Measurements from ENCODE around the gene RAE1. TPM values are rescaled to one million over a fixed set of nuclear protein-coding genes. Genes with fewer than 3 reads are reported as not detected.

Gene RAE1
- total RNA-seq, 6 donors from 2014 or later = 10.1 to 31.0 (median 17.9) TPM

- no peak for ATAC-seq (ENCODE audit: low FRiP score in 2 of 2)
- Histone ChIP-seq H3K4me1 (no peaks in the 10 kb centered on the region), H3K27me3 (no peaks in the 10 kb centered on the region), H3K4me3 (no peak overlapping the region), H3K36me3 (no peaks in the 10 kb centered on the region), H3K27ac (no peak overlapping the region), H3K9me3 (no peaks in the 10 kb centered on the region)
- DNase-seq = no peak
- TF ChIP-seq EP300 (IDR thresholded peaks at IDR 0.05) (no peak), CTCF (IDR thresholded peaks at IDR 0.05) (no peak), POLR2A (IDR thresholded peaks at IDR 0.05) (no peak), POLR2AphosphoS5 (IDR thresholded peaks at IDR 0.05) (no peak)
- WGBS, 2 donors = 88 to 96% methylated on average over 6 to 11 of the region's 11 CpGs
These were observed 40.1 kb upstream of the RAE1 start for GRCh38 chr20:57310821-57311514.

- WGBS, 2 donors = 84 to 85% methylated on average over 6 of the region's 6 CpGs
- TF ChIP-seq EP300 (IDR thresholded peaks at IDR 0.05) (no peak), POLR2AphosphoS5 (IDR thresholded peaks at IDR 0.05) (no peak), CTCF (IDR thresholded peaks at IDR 0.05) (no peak), POLR2A (IDR thresholded peaks at IDR 0.05) (no peak)
- no peak overlapping the region for H3K27ac ChIP-seq
- H3K4me1 ChIP-seq = no peaks in the 10 kb centered on the region
- ATAC-seq (ENCODE audit: low FRiP score in 2 of 2) (no peak), DNase-seq (no peak)
- H3K4me3 ChIP-seq = no peak overlapping the region
- no peaks in the 10 kb centered on the region for H3K27me3 ChIP-seq
- H3K36me3 ChIP-seq = no peaks in the 10 kb centered on the region
- H3K9me3 ChIP-seq = no peaks in the 10 kb centered on the region
These were observed 38.9 kb upstream of the RAE1 start for GRCh38 chr20:57312138-57312537.

GRCh38 chr20:57313230-57313629, 37.8 kb upstream of the RAE1 start:
- no peaks in the 10 kb centered on the region for H3K4me1 ChIP-seq
- 52 to 53% methylated on average over 5 of the region's 5 CpGs for WGBS, 2 donors
- ATAC-seq (ENCODE audit: low FRiP score in 2 of 2) = no peak

GRCh38 chr20:57313951-57314350, 37.1 kb upstream of the RAE1 start:
- WGBS, 2 donors = 85 to 91% methylated on average over 5 of the region's 5 CpGs
- no peaks in the 10 kb centered on the region for H3K4me1 ChIP-seq
- DNase-seq = no peak

More at GRCh38 chr20:57313230-57313629, 37.8 kb upstream of the RAE1 start:
- H3K4me3 ChIP-seq = no peak overlapping the region
- no peaks in the 10 kb centered on the region for H3K27me3 ChIP-seq
- H3K9me3 ChIP-seq = no peaks in the 10 kb centered on the region
- no peak for TF ChIP-seq EP300 (IDR thresholded peaks at IDR 0.05)
- TF ChIP-seq POLR2A (IDR thresholded peaks at IDR 0.05) = no peak
- TF ChIP-seq POLR2AphosphoS5 (IDR thresholded peaks at IDR 0.05) = no peak
- TF ChIP-seq CTCF (IDR thresholded peaks at IDR 0.05) = no peak
- no peak overlapping the region for H3K27ac ChIP-seq
- H3K36me3 ChIP-seq = no peaks in the 10 kb centered on the region
- no peak for DNase-seq

More at GRCh38 chr20:57313951-57314350, 37.1 kb upstream of the RAE1 start:
- no peaks in the 10 kb centered on the region for H3K27me3 ChIP-seq
- H3K4me3 ChIP-seq = no peak overlapping the region
- H3K36me3 ChIP-seq = no peaks in the 10 kb centered on the region
- H3K27ac ChIP-seq = no peak overlapping the region
- no peak for ATAC-seq (ENCODE audit: low FRiP score in 2 of 2)
- H3K9me3 ChIP-seq = no peaks in the 10 kb centered on the region
- no peak for TF ChIP-seq EP300 (IDR thresholded peaks at IDR 0.05)
- no peak for TF ChIP-seq POLR2A (IDR thresholded peaks at IDR 0.05)
- no peak for TF ChIP-seq CTCF (IDR thresholded peaks at IDR 0.05)
- no peak for TF ChIP-seq POLR2AphosphoS5 (IDR thresholded peaks at IDR 0.05)
